NCI-H146 treated with DMSO at 0.1 percent for 48 hours (cell line): ENCODE data around the gene AHSG.
"Not testable (repeated sequence)": the region's sequence is repeated elsewhere in the genome, so short reads cannot be mapped to it uniquely, and the experiment has no call there.

ENCODE experiments used
- DNase-seq: peaks from one replicate; lab custom pipeline; 2025; ENCODE audit not compliant: unreplicated experiment; lab: John Stamatoyannopoulos, UW

AHSG gene

DNA sequence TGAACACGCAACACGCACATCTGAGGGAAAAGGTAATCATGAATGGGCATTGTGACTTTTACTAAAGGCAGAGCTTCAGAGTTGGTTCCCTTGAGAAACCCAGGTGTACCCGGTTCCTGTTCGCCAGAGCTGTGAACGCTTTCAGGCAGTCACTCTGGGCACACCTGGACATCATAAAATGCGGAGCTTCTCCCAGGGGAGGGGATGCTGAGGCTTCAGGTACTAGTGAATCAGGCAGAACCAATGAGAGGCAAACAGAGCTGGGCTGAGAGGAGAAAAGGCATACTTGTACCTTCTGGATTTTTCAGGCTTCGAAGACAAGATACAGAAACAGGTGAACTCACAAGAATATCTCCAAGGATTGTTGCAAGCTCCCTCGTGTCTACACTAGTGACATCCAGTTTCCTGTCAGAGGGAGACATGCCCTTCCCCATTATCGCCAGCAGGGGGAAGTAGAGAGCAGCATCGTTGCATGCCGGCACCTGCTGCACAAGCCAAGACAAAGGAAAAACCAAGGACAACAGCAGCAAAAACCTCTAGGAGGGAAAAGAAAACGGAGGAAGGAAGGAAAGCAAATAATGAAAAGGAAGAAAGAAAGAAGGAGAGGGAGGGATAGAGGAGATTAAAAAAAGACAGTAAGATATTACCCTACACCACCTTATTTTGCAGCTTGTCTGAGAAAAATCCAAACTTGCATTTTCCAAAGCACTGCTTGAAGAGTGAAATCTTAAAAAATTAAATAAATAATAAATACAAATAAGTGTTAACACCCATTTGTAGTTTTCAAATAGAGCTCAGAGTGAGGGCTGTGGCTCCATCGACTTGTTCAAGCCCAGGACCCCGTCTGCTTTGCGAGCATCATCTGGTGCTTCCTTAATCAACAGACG lies 2.0 kb downstream of the AHSG start:
- DNase-seq, result peak; percentile 95

DNA sequence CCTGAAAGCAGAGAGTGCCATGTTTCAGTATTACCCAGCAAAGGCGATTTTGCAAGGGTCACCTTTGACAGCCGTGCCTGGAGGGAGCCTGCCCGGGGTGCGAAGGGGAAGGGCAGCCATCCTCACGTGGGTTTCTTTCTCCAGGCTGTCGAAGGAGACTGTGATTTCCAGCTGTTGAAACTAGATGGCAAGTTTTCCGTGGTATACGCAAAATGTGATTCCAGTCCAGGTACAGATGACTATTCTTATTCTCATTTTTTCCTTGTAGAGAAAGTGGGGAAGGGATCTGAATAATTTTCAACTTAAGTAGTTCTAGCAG lies 3.4 kb downstream of the AHSG start:
- no peak for DNase-seq

DNA sequence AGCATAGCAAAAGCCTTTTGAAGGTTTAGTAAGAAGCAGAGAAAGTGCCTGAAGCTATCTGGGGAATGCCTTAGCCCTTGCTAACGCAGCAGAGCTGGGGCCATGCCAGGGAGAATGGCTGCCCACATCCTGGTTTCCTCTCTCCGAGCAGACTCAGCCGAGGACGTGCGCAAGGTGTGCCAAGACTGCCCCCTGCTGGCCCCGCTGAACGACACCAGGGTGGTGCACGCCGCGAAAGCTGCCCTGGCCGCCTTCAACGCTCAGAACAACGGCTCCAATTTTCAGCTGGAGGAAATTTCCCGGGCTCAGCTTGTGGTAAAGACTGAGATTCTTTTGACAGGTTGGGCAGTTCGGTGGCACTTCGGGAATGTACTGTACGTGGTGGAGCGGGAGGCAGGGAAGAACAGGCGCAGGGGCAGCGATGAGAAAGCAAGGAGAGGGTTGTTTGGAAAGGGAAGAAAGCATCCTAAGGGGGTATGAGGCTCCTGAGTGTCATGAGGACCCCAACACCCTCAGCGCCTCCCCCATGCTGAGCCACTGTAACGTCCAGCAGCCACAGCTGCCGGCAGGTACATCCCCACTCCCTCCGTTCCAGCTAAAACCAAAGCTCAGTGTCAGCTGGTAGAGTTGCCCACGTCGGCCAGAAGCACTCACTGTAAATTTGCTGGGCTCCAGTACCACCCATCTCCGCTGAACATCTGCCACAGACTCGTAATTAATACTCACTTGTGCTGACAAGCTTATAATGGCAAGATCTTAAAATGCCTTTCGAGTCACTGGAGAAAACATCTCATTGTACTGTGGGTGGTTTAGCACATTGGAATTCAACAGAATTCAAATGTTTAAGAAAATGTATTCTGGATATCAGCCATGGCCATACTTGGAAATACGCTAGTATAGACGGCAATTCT lies 4.4 kb downstream of the AHSG start:
- peak; percentile 85 for DNase-seq

DNA sequence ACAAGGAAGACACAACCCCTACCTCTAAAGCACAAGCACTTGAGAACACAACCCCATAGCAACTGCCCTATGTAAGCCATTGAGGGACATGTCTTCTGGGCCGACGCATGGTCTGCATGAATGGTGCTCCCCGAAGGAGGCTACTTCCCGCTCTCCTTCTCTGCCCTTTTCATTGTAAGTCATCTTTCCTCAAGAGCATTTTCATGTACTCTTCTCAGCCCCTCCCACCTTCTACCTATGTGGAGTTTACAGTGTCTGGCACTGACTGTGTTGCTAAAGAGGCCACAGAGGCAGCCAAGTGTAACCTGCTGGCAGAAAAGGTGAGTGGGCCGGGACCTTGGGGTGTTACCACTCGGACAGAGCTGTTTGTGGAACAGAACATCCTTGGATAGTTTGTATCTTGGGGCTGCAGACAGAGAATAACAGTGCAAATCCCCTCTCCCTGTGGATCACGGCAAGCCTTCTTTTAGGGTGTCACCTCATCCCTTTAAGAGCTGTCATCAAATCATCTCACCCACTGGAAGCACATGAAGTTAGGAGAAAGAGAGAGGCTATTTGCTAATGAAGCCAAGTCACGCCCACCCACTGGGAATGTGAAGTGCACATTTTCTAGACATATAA lies 5.6 kb downstream of the AHSG start:
- no peak for DNase-seq

DNA sequence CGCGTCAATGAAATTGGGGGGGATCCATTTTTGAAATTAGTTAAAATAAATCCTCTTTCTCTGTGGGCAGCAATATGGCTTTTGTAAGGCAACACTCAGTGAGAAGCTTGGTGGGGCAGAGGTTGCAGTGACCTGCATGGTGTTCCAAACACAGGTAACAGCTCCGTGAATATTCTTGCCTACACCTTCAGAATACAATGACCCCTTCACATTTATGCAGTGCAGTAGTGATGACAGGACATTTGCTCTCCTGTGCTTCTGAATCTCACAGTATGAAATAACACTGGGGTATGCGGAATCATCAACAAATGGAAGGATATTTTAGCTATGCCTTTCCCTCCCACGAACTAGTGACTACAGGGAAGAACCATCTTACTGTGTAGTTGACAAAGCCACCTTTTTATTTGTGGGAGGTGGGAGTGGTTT lies 6.9 kb downstream of the AHSG start:
- no peak for DNase-seq

DNA sequence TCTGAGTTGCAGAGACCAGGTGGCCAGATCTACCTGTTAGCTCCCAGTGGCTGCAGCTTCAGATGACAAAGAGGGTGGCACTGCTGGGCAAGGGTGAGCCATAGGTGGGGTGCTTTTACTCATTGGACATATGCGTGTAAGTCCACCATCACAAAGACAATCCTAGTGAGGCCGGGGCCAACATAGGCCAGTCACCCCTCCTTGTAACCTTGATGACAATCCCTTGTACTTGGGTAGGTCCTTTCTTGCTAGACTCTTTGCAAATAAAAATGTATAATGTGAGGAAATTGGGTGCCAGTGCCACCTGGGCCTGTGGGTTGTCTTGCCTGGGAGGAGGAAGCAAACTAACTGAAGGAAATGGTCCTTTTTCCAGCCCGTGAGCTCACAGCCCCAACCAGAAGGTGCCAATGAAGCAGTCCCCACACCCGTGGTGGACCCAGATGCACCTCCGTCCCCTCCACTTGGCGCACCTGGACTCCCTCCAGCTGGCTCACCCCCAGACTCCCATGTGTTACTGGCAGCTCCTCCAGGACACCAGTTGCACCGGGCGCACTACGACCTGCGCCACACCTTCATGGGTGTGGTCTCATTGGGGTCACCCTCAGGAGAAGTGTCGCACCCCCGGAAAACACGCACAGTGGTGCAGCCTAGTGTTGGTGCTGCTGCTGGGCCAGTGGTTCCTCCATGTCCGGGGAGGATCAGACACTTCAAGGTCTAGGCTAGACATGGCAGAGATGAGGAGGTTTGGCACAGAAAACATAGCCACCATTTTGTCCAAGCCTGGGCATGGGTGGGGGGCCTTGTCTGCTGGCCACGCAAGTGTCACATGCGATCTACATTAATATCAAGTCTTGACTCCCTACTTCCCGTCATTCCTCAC lies 7.6 kb downstream of the AHSG start:
- no peak for DNase-seq

DNA sequence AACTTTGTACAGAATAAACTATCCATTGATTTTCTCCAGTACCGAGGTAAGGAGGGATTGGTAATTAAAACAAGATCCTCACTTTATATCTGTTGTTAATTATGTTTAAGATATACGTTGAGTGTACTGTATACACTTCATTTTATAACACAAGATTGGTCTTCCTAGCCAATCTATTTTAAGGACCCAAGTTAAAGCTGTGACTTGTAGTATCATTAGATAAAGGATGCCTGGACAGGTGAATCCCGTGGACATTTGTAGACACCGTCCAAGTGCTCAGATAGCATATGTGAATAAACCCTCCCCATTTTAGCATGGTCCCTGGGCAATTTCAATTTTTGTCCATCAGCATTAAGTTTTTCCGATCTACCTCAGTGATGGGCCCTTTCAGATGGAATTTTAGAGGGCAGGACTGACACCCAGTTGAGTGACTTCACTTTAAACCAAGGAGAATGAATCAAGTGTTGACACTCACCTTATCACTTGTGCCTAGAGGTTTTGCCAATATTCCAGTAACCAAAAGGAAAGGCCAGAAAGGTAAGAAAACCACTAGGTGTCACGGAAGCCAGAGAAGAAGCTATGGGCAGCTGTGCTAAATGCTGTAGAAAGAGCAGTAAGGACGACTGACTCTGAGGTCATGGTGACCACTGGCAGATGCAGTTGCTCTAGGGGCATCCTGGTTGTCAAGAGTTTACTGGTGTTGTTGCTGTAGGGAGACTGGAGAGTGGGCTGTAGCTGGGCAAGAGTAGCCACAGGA lies 9.2 kb downstream of the AHSG start:
- DNase-seq, result no peak

DNA sequence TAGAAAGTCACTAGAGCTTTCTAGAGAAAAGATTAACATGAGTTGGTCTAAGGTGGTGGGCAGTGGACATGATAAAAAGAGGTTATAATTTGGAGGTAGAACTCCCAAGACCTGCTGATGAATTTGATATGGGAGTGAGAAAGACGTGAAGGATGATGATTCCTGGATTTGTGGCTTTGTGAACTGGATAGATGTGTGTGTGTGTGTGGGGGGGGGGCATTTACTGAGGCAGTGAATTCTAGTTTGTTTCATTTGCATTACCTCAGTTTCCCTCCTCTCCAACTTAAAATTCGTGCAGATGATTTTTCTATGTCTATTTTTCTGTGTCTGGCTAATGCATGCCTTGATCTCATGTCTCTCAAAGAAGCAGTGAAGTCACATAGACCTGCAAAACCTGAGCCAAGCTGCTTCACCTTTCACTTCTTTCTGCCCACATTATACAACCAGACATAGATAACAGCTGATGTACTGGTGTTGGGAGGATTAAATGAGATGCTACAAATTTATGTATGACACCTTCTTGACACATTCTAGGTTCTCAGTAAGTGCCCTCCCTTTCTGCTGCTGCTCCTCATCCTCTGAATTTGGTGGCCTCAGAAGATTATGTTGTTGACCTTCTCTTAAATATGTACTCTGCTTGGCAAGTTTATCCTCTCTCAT lies 9.9 kb downstream of the AHSG start:
- DNase-seq, result no peak

DNA sequence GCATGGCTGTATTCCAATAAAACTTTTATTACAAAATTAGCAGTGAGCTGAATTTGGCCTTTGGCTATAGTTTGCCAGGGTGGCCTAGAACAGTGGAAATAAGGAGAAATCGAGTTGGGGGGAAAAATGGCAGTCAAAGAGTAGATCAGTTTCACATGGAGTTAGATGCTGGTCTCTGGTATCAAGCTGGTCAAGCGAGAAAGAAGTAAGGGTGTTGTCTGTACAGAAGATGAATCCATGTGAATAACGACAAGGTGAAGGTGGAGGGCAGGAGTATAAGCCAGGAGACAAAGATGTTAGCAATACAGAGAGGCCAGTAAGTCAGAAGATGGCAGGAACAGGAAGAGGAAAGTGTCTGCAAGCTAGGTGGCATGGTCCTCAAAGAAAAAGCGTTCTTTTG lies 11.7 kb downstream of the AHSG start:
- no peak for DNase-seq

DNA sequence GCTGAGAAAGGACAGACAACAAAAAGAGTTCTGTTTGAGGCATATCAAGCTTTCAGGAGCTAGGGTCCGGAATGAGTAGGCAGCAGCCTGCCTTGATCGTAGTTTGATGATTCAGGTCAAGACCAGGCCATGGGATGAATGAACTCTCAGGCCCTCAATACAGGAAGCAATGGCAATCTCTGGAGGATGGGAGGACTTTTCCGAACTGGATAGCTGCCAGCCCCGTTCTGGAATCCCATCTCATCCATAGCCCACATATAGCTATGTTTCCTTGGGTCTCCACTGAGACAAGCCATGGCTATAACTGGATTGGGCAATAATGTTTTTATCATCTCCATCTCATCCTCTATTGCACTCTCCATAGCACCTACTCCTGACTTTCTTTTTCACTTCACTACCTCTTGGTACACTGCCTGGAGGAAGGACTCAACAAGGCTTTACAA lies 12.8 kb downstream of the AHSG start:
- DNase-seq, result no peak

DNA sequence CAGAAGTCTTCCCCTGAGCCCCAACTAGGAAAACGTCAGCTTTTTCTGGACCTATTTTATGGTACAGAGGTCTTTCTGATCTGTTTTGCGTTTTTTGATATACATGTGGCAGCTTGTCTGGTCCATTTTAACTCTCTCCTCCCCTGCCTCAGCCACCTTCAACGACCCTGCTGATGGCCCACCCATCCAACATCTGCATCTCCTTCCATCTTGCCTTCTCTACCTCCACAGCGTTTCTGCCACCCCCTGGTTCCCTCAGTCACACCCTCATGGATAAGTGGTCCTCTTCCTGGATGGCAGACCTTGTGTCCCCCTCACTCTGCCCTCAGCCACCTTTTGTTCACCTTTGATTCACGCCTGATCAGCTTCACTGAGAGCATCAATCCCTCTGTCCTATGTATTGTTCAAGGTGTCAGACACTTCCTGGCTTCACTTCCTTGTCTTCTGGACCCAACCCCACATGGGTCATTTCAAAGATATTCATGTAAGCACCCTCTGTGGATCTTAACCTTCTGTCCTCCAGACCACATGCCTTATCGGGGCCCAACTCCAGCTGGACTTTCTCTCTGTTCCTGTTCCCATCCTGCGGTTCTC lies 13.5 kb downstream of the AHSG start:
- no peak for DNase-seq

DNA sequence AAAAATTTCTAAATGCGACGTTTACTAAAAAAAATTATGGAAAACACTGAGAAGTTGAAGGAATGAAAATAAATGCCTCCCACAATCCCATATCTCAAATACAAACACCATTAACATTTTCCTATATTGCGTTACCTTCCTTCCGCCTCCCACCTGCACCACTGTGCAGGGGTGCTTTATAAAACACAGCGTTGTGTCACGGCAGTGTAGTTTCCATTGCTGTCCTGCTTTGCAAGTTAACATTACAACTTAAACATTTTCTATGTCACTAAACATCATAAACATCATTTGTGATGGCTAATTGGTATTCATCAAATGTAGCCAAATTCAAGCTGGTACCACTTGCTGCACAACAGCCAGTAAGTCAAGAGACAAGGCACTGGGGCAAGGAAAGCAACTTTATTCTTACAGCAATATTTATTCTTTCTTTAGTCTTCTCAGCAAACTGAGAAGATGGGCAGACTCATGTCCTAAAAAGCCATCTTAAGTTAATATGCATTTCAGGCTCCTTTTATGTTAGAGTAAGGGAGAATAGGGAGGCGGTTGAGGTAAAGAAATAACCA lies 15.1 kb downstream of the AHSG start:
- no peak for DNase-seq

DNA sequence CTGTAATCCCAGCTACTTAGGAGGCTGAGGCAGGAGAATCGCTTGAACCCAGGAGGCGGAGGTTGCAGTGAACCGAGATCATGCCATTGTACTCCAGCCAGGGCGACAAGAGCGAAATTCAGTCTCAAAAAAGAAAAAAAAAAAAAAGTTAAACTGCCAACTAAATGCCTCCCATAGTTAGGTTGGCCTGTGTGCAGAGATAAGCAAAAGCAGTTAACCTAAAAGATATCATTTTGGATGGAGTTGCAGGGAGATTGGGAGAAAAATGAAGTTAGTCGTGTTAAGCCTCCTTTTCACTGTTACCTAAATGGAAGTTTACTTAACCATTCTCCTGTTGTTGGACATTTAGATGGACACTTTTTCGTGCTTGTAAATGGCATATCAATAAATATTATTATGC lies 15.9 kb downstream of the AHSG start:
- DNase-seq, result no peak

DNA sequence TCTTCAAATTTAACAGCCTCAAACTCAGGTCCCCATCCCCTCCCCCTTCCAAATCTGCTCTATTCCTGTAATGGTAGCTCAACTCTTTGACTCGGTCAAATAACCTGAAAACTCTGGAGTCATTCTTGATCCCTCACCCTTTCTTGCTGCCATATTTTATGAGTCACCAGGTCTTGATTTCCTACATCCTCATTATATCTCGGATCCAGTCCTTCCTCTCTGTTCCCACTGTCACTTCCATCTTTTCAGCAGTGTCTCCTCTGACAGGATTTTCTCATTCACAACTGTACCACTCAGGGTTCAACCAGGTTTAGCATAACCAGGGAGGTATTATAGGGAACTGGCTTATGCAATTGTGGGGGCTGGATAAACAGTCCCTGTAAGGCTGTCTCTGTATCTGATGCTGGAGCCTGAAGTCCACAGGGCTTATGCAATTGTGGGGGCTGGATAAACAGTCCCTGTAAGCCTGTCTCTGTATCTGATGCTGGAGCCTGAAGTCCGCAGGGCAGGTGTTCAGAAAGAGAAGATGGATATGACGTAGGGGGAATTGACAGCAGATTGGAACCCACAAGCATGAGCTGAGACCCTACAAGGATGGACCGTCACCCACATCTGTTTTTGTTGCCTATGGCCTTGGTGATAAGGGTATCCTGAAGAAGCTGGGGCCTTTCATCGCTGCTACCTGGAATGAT lies 18.2 kb downstream of the AHSG start:
- DNase-seq, result no peak

DNA sequence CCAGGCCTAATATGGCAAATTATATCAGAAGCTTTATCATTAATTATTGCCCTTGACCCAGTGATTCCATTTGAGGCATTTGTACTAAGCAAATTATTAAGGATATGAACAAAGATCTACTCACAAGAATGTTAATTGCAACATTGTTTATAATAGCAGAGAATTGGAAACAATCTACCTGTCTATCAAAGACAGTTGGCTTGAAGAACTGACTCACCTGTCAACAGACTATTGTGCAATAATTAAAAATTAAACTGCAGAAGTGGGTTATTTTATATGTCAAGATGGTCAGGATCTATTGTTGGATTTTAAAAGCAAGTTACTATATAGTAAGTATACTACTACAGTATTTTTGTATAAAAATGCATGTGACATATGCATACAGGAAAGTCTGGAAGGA lies 20.6 kb downstream of the AHSG start:
- DNase-seq, result no peak

DNA sequence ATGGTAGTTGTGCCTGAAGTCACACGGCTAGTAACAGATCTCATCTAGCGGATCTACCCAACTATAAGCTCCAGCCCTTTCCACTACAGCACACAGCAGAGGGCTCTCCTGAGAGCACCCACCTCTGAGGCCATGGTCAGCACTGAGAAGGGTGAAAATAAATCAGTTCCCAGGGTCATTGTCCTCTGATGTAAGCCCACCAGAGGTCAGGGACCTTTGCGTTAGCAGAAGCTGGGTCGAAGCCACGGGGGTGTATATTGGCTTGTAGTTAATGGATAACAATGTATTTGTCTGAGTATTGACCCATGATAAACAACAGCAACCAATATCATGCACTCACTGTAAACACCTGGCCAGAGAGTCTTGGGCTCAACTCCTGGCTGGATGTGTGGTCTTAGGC lies 21.3 kb downstream of the AHSG start:
- not testable (repeated sequence) for DNase-seq

DNA sequence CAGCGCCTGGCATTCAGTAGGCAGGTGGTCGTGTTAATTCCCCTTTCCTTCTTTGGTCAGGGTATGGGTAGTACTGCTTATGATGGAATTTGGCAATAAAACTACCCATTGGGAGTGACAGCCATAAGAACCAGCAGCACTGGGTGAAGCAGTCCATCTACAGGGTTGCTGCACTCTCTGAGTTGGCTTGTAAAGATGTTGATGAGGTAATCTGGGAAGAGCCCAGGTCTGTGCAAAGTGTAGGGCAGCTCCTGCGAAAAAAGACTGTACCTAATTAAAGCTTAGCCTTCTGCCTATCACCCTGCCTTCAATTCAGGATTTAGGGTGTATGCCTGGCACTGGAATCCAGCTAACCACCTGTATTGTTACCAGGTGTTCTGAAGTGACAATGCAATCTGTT lies 22.7 kb downstream of the AHSG start:
- DNase-seq, result no peak

DNA sequence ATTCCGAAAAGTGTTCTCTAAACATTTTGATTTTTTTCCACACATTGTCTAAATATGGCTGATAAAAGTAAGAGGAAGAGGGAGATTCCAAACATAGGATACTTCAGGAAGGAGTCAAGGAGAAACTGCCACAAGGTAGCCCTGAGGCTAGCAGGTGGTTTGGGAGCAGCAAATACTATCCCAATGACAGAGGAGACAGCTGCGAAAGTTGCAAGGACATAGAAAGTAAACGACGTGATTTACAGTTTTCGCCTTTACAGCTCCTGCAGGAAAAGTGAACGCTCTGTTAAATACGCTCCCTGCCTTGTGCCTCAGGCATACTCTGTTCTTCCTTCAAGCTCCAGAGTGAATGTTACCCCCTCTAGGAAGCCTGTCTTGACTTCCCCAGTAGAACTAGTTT lies 23.7 kb downstream of the AHSG start:
- DNase-seq, result no peak
